SK-N-MC (cell line): ENCODE measurements around the gene FCHSD2.
"Not testable (repeated sequence)": the region's sequence is repeated elsewhere in the genome, so short reads cannot be mapped to it uniquely, and the experiment has no call there.

Experiments used
- DNase-seq: peaks from one replicate; pipeline ENCODE4 v3.0.0-alpha.2; 2011; ENCODE audit warnings: low read depth, low spot score
- H3K27ac ChIP-seq: fragments of 200-600 bp; sonication (generic); 2 replicates; pipeline ENCODE4 v1.5.1; 2016; ENCODE audit warnings: mixed run types
- H3K36me3 ChIP-seq: fragments of 200-600 bp; sonication (generic); 2 replicates; pipeline ENCODE4 v1.6.1; 2017; ENCODE audit warnings: antibody characterized with exemption, low read length, mixed read lengths; ENCODE audit not compliant: insufficient read depth
- H3K4me3 ChIP-seq: fragments of 200-600 bp; sonication (generic); 2 replicates; pipeline ENCODE4 v1.5.1; 2016
- H3K9ac ChIP-seq: fragments of 200-600 bp; sonication (generic); 2 replicates; pipeline ENCODE4 v1.8.0; 2017; ENCODE audit warnings: mixed run types, mixed read lengths; ENCODE audit not compliant: insufficient read length
- H3K9me3 ChIP-seq: fragments of 200-600 bp; sonication (generic); 2 replicates; pipeline ENCODE4 v1.6.1; 2017; ENCODE audit warnings: low read depth, mild to moderate bottlenecking, antibody characterized with exemption, low read length, moderate library complexity, mixed read lengths
- EZH2 ChIP-seq: fragments of 200-600 bp; sonication (generic); IDR thresholded peaks from one replicate; pipeline ENCODE4 v1.6.1; 2017; ENCODE audit warnings: antibody characterized with exemption
- FOXP2 ChIP-seq: optimal IDR thresholded peaks from 2 replicates; pipeline ENCODE3; 2011; ENCODE audit warnings: mild to moderate bottlenecking, moderate library complexity; ENCODE audit not compliant: insufficient read depth; ENCODE audit errors: extremely low read length, control extremely low read depth
- POLR2AphosphoS5 ChIP-seq: IDR thresholded peaks from 2 replicates; pipeline ENCODE4 v1.6.1; 2012; ENCODE audit warnings: mild to moderate bottlenecking, low read depth, low read length, borderline replicate concordance

The FCHSD2 gene

DNA sequence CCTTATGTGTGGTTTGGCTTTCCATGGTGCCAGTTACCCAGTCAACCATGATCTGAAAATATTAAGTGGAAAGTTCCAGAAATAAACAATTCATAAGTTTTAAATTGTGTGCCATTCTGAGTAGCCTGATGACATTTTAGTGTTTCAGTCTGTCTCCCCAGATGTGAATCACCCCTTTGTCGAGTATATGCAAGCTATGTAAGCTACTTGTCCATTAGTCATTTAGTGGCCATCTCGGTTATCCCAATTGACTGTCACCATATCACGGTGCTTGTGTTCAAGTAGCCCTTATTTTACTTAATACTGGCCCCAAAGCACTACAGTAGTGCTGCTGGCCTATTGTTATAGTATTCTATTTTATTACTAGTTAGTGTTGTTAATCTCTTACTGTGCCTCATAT is 283.0 kb downstream of the FCHSD2 start:
- Histone ChIP-seq H3K4me3 (no peak overlapping the region), H3K27ac (no peak overlapping the region), H3K9me3 (no peaks in the 10 kb centered on the region), H3K9ac (no peak overlapping the region), H3K36me3 (peaks cover 35% of the 10 kb centered on the region)
- DNase-seq = no peak
- TF ChIP-seq POLR2AphosphoS5 (no peak), EZH2 (no peak), FOXP2 (no peak)

DNA sequence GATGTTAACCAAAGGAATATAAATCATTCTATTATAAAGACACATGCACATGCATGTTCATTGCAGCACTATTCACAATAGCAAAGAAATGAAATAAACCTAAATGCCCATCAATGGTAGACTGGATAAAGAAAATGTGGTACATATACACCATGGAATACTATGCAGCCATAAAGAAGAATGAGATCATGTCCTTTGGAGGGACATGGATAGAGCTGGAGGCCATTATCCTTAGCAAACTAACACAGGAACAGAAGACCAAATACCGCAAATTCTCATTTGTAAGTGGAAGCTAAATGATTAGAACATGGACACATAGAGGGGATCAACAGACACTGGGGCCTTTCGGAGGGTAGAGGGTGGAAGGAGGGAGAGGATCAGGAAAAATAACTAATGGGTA is 283.9 kb downstream of the FCHSD2 start:
- H3K9ac ChIP-seq, H3K9me3 ChIP-seq, DNase-seq, H3K4me3 ChIP-seq, H3K27ac ChIP-seq: not testable (repeated sequence)
- H3K36me3 ChIP-seq = peaks cover 33% of the 10 kb centered on the region

DNA sequence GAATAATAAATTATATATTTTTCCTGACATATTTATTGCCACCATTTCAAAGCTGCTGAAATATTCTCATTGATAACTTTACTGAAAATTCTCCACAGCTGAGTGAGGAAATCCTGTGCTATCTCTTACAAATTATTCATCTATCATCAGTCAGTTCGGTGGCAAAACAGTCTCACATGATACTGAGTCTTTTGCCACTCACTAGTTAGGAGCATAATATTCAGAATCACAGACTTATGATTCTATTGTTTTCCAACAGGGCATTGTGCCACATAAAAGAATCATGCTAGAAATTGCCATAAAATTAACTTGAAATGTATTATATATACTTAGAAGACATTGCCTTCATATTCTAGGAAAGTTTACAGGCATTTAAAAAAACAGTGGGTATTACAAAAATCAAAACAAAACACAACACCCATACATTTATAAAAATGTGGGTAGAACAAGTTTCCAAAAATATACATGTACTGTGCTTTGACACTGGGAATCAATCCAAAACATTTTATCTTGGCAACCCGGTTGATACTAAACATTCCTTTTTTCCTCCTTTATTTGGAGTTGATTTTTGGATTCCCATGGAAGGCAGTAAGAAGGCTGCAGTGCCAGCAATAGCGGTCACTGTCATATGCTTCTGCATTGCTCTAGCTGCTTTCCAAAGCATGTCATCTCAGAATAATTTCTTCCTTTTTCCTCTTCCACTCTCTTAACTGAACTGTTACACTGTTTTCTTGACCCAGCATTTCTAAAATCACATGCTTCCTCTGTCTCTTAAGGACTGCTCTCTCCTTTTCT is 285.4 kb downstream of the FCHSD2 start:
- Histone ChIP-seq H3K4me3 (no peak overlapping the region), H3K36me3 (peaks cover 33% of the 10 kb centered on the region), H3K9ac (no peak overlapping the region), H3K27ac (no peak overlapping the region), H3K9me3 (no peaks in the 10 kb centered on the region)
- DNase-seq = no peak
- no peak for TF ChIP-seq EZH2
- TF ChIP-seq POLR2AphosphoS5 = no peak
- TF ChIP-seq FOXP2 = no peak

DNA sequence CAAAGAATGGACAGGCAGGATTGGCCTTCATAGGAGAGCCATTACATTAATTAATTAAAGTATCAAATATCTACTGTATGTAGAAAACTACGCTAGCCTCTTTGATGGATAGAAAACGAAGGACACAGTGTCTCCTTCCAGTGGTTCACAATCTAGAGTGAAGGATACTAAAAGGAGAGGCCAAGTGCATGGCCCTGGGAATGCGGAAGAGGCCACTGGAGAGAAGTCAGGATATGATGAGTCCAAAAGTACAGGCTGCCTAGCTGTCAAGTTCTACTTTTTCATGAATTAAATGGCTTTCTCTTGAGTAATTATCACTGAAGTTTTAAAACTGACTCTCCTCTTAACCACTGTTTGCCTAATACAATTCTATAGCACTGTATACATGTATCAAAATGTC is 286.1 kb downstream of the FCHSD2 start:
- DNase-seq = no peak
- Histone ChIP-seq H3K4me3 (no peak overlapping the region), H3K9ac (no peak overlapping the region), H3K27ac (no peak overlapping the region), H3K9me3 (no peaks in the 10 kb centered on the region), H3K36me3 (peaks cover 33% of the 10 kb centered on the region)
- no peak for TF ChIP-seq FOXP2
- TF ChIP-seq POLR2AphosphoS5 = no peak
- no peak for TF ChIP-seq EZH2

DNA sequence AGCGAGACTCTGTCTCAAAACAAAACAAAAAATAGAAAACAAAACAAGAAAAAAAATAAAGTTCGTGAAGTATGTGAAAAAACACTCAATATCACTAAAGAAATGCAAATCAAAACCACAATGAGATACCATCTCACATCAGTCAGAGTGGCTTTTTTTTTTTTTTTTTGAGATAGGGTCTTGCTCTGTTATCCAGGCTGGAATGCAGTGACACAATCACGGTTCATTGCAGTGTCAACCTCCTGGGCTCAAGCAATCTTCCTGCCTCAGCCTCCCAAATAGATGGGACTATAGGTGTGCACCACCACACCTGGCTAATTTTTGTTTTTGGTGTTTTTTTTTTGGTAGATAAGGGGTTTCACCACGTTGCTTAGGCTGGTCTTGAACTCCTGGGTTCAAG is 290.4 kb downstream of the FCHSD2 start:
- TF ChIP-seq FOXP2 = no peak
- TF ChIP-seq EZH2 = no peak
- no peak for TF ChIP-seq POLR2AphosphoS5
- peaks cover 12% of the 10 kb centered on the region for H3K36me3 ChIP-seq

DNA sequence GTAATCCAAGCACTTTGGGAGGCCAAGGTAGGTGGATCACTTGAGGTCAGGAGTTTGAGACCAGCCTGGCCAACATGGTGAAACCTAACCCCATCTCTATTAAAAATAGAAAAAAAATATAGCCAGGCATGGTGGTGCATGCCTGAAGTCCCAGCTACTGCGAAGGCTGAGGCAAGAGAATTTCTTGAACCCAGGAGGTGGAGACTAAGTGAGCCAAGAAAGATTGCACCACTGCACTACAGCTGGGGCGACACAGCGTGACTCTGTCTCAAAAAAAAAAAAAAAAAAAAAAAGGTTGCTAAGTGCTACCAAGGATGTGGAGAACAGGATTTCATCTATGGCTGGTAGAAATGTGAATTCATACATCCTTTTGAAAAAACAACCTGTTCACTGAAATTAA is 291.3 kb downstream of the FCHSD2 start:
- no peak overlapping the region for H3K27ac ChIP-seq
- no peak for TF ChIP-seq POLR2AphosphoS5
- TF ChIP-seq FOXP2 = no peak
- no peak for TF ChIP-seq EZH2
- DNase-seq = no peak
- peaks cover 17% of the 10 kb centered on the region for H3K36me3 ChIP-seq
- no peak overlapping the region for H3K4me3 ChIP-seq
- H3K9me3 ChIP-seq = no peaks in the 10 kb centered on the region
- H3K9ac ChIP-seq = no peak overlapping the region

More for the DNA sequence above, 290.4 kb downstream of the FCHSD2 start:
- Histone ChIP-seq H3K9me3 (no peaks in the 10 kb centered on the region), H3K9ac (no peak overlapping the region), H3K4me3 (no peak overlapping the region), H3K27ac (no peak overlapping the region)
- DNase-seq = no peak

DNA sequence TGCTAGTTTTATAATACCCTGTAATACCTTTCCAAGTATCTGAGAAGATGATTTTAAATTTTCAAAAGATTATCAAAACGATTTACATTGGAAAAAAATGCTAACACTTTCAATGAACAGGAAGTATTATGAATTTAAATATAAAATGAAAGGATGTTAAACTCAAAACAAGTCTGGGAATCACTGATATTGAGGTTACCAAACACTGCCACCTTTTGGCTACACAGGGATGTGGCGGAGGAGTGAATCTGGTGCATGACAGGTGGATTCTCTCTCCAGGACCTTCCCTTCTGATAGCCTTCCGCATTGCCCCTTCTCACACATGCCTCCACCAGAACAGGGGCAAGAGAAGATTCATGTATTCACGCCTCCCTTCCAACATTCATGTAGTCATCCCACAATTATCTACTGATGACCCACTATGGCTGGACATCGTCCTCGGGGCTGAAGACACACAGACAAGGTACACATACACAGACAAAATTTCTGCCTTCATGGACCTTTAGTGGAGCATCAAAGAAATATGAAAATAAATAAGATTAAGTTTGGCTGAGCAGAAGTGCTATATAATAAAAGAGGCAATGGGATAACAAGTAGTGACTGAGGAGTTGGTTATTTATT is 293.2 kb downstream of the FCHSD2 start:
- peaks cover 25% of the 10 kb centered on the region for H3K36me3 ChIP-seq
- no peak for DNase-seq

DNA sequence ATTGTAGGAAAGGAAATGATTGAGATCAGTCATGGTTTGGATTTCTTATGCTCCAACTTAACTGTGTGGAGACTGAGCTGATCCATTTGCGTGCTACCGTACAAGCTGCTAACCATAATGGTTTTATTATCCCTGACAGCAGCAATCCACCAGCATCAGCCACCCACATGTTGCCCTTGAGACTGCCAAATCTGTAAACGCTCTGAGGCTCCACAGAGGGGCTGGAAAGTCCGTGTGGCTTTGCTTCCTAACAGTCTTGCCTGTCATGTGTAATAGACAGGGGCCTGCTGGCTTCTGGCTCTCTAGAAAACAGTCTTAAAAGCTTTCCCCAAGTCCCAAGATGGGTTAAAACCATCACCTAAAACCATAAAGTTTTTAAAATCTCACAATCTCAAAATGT is 297.8 kb downstream of the FCHSD2 start:
- peaks cover 66% of the 10 kb centered on the region for H3K36me3 ChIP-seq
- no peak overlapping the region for H3K9ac ChIP-seq
- no peaks in the 10 kb centered on the region for H3K9me3 ChIP-seq
- H3K4me3 ChIP-seq = no peak overlapping the region
- TF ChIP-seq POLR2AphosphoS5 (no peak), FOXP2 (no peak), EZH2 (no peak)
- DNase-seq = no peak
- H3K27ac ChIP-seq = no peak overlapping the region

More for the DNA sequence above, 293.2 kb downstream of the FCHSD2 start:
- no peak overlapping the region for H3K27ac ChIP-seq
- H3K9ac ChIP-seq = no peak overlapping the region
- H3K9me3 ChIP-seq = no peaks in the 10 kb centered on the region
- no peak overlapping the region for H3K4me3 ChIP-seq
- TF ChIP-seq POLR2AphosphoS5 = no peak
- TF ChIP-seq EZH2 = no peak
- no peak for TF ChIP-seq FOXP2
